ENCODE results near the gene SNTG2.

The SNTG2 gene

GRCh38 chr2:1266351-1266750 is 315.7 kb downstream of the SNTG2 start:
- TF ChIP-seq TAF1 (IDR thresholded peaks at IDR 0.05; ENCODE audit: borderline replicate concordance, low read depth, low read length) (no peak), POLR2A (IDR thresholded peaks at IDR 0.05; ENCODE audit: low read depth, low read length) (no peak), POLR2AphosphoS5 (IDR thresholded peaks at IDR 0.05; ENCODE audit: low read depth, low read length) (no peak)
- DNase-seq (ENCODE audit: insufficient read length), result no peak
- no peak for FAIRE-seq

- DNase-seq (ENCODE audit: insufficient read length), result no peak
- no peak for FAIRE-seq
- TF ChIP-seq TAF1 (IDR thresholded peaks at IDR 0.05; ENCODE audit: borderline replicate concordance, low read depth, low read length) (no peak), POLR2A (IDR thresholded peaks at IDR 0.05; ENCODE audit: low read depth, low read length) (no peak), POLR2AphosphoS5 (IDR thresholded peaks at IDR 0.05; ENCODE audit: low read depth, low read length) (no peak)
Observed at GRCh38 chr2:1268034-1268433, 317.4 kb downstream of the SNTG2 start.

- FAIRE-seq, result no peak
- DNase-seq (ENCODE audit: insufficient read length), result no peak
- TF ChIP-seq TAF1 (IDR thresholded peaks at IDR 0.05; ENCODE audit: borderline replicate concordance, low read depth, low read length) (no peak), POLR2AphosphoS5 (IDR thresholded peaks at IDR 0.05; ENCODE audit: low read depth, low read length) (no peak), POLR2A (IDR thresholded peaks at IDR 0.05; ENCODE audit: low read depth, low read length) (no peak)
Observed at GRCh38 chr2:1269812-1270211, 319.2 kb downstream of the SNTG2 start.

- no peak for FAIRE-seq
- TF ChIP-seq POLR2AphosphoS5 (IDR thresholded peaks at IDR 0.05; ENCODE audit: low read depth, low read length), result no peak
Observed at GRCh38 chr2:1272835-1273234, 322.2 kb downstream of the SNTG2 start.

GRCh38 chr2:1277634-1278033 is 327.0 kb downstream of the SNTG2 start:
- TF ChIP-seq POLR2AphosphoS5 (IDR thresholded peaks at IDR 0.05; ENCODE audit: low read depth, low read length), result no peak
- no peak for TF ChIP-seq POLR2A (IDR thresholded peaks at IDR 0.05; ENCODE audit: low read depth, low read length)
- TF ChIP-seq TAF1 (IDR thresholded peaks at IDR 0.05; ENCODE audit: borderline replicate concordance, low read depth, low read length), result no peak
- DNase-seq (ENCODE audit: insufficient read length), result no peak
- no peak for FAIRE-seq

More at GRCh38 chr2:1272835-1273234, 322.2 kb downstream of the SNTG2 start:
- no peak for DNase-seq (ENCODE audit: insufficient read length)

GRCh38 chr2:1278125-1278524 is 327.5 kb downstream of the SNTG2 start:
- FAIRE-seq (no peak), DNase-seq (ENCODE audit: insufficient read length) (no peak)
- TF ChIP-seq POLR2A (IDR thresholded peaks at IDR 0.05; ENCODE audit: low read depth, low read length) (no peak), POLR2AphosphoS5 (IDR thresholded peaks at IDR 0.05; ENCODE audit: low read depth, low read length) (no peak), TAF1 (IDR thresholded peaks at IDR 0.05; ENCODE audit: borderline replicate concordance, low read depth, low read length) (no peak)

- no peak for TF ChIP-seq TAF1 (IDR thresholded peaks at IDR 0.05; ENCODE audit: borderline replicate concordance, low read depth, low read length)
- no peak for TF ChIP-seq POLR2A (IDR thresholded peaks at IDR 0.05; ENCODE audit: low read depth, low read length)
- no peak for TF ChIP-seq POLR2AphosphoS5 (IDR thresholded peaks at IDR 0.05; ENCODE audit: low read depth, low read length)
- DNase-seq (ENCODE audit: insufficient read length), result no peak
- no peak for FAIRE-seq
Observed at GRCh38 chr2:1278861-1279260, 328.2 kb downstream of the SNTG2 start.

- DNase-seq (ENCODE audit: insufficient read length) (no peak), FAIRE-seq (no peak)
- no peak for TF ChIP-seq POLR2A (IDR thresholded peaks at IDR 0.05; ENCODE audit: low read depth, low read length)
- no peak for TF ChIP-seq TAF1 (IDR thresholded peaks at IDR 0.05; ENCODE audit: borderline replicate concordance, low read depth, low read length)
- no peak for TF ChIP-seq POLR2AphosphoS5 (IDR thresholded peaks at IDR 0.05; ENCODE audit: low read depth, low read length)
Observed at GRCh38 chr2:1282552-1282951, 331.9 kb downstream of the SNTG2 start.

GRCh38 chr2:1283020-1283801 is 332.6 kb downstream of the SNTG2 start:
- no peak for DNase-seq (ENCODE audit: insufficient read length)
- no peak for FAIRE-seq
- no peak for TF ChIP-seq POLR2AphosphoS5 (IDR thresholded peaks at IDR 0.05; ENCODE audit: low read depth, low read length)
- TF ChIP-seq TAF1 (IDR thresholded peaks at IDR 0.05; ENCODE audit: borderline replicate concordance, low read depth, low read length), result no peak
- no peak for TF ChIP-seq POLR2A (IDR thresholded peaks at IDR 0.05; ENCODE audit: low read depth, low read length)

GRCh38 chr2:1283871-1284270 is 333.2 kb downstream of the SNTG2 start:
- DNase-seq (ENCODE audit: insufficient read length) (no peak), FAIRE-seq (no peak)
- no peak for TF ChIP-seq POLR2A (IDR thresholded peaks at IDR 0.05; ENCODE audit: low read depth, low read length)
- TF ChIP-seq POLR2AphosphoS5 (IDR thresholded peaks at IDR 0.05; ENCODE audit: low read depth, low read length), result no peak
- TF ChIP-seq TAF1 (IDR thresholded peaks at IDR 0.05; ENCODE audit: borderline replicate concordance, low read depth, low read length), result no peak

GRCh38 chr2:1286929-1287328 is 336.3 kb downstream of the SNTG2 start:
- no peak for FAIRE-seq
- TF ChIP-seq TAF1 (IDR thresholded peaks at IDR 0.05; ENCODE audit: borderline replicate concordance, low read depth, low read length) (no peak), POLR2AphosphoS5 (IDR thresholded peaks at IDR 0.05; ENCODE audit: low read depth, low read length) (no peak), POLR2A (IDR thresholded peaks at IDR 0.05; ENCODE audit: low read depth, low read length) (no peak)
- DNase-seq (ENCODE audit: insufficient read length), result no peak

- FAIRE-seq (no peak), DNase-seq (ENCODE audit: insufficient read length) (no peak)
- TF ChIP-seq POLR2A (IDR thresholded peaks at IDR 0.05; ENCODE audit: low read depth, low read length) (no peak), POLR2AphosphoS5 (IDR thresholded peaks at IDR 0.05; ENCODE audit: low read depth, low read length) (no peak), TAF1 (IDR thresholded peaks at IDR 0.05; ENCODE audit: borderline replicate concordance, low read depth, low read length) (no peak)
Observed at GRCh38 chr2:1287427-1287826, 336.8 kb downstream of the SNTG2 start.
